HG02678 (cell line): Measurements from ENCODE around the gene MEI4.

ENCODE experiments used
- ATAC-seq: cut with Tn5 transposase; IDR thresholded peaks from one replicate; pipeline ENCODE4 v1.9.1; 2021; ENCODE audit warnings: mild to moderate bottlenecking, moderate library complexity; ENCODE audit not compliant: unreplicated experiment

Gene MEI4

DNA sequence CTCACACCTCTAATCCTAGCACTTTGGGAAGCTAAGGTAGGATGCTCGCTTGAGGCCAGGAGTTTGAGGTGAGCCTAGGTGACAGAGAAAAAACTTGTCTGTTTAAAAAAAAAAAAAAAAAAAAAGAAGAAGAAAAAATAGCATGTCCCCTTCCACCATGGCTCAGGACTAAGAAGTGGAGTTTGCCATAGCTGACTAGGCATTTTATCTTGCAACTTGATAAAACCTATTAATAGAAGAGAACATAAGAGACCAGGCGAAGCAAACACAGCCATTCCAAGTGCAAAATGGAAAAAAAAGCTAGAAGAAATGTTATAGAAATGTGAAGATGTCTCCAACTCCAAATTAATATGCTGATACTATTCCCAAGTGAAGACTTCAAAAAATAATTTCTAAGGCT, 277.5 kb downstream of the MEI4 start:
- ATAC-seq: no peak

DNA sequence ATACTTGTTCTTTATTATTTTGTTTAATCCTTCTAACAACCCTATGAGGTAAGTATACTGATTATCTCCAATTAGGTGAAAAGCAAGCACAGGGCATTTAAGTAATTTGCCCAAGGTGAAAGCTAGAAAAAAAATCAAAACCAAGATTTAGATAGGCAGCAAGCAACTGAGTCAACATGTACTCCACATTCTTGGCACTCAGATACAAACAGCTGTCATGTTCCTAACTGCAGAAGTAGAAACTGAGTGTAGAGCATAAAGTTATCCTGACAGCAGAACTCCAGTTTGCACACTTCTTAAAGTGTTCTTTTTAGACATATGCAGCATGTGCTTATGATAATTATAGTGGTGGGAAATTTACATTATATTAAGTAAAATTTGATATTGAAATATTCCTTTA, 278.1 kb downstream of the MEI4 start:
- no peak for ATAC-seq

DNA sequence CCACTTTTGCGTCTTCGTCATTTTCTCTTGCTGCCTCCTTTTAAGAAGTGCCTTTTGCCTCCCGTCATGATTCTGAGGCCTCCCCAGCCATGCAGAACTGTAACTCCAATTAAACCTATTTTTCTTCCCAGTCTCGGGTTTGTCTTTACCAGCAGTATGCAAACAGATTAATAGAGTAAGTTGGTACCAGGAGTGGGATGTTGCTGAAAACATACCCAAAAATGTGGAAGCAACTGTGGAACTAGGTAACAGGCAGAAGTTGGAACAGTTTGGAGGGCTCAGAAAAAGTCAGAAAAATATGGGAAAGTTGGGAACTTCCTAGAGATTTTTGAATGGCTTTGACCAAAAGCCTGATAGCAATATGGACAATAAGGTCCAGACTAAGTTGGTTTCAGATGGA, 309.2 kb downstream of the MEI4 start:
- ATAC-seq: no peak

DNA sequence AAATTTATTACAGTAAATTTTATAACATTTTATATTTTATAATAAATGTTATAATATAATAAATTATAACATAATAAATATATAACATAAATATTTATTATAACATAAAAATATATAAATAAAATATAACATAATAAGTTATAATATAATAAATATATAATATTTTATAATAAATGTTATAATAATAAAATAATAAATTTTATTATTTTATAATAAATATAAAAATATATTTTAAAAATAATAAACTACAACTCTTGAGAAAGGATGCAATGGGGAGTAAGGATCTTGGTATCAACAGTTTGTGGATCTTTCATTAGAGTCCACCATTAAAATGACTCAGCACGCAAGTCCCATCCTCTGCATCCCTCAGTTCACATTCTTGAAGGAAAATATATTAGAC, 312.6 kb downstream of the MEI4 start:
- no peak for ATAC-seq

DNA sequence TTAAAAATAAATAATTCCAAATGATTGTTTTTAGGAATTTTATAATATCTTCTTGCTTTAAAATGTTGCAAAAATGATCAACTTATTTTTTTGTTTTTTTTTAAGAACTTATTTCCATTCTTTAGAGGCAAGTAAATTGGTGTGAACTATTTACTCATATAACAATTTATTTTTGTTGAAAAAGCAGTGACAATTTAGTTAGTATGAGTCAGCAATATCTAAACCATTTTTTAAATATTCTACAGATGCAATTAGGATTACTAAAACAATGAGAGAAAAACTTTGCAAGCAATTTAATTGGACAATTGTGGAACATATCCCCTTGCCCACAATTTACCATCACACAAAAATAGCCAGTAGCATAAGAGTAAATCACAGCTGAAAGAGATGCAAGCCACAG, 319.5 kb downstream of the MEI4 start:
- no peak for ATAC-seq
